GM23248 (cell line): ENCODE results near the gene AOX1. TPM values are rescaled to one million over a fixed set of nuclear protein-coding genes. Genes with fewer than 3 reads are reported as not detected.

Source experiments
- DNase-seq: peaks from one replicate; pipeline ENCODE4 v3.0.0-alpha.2; 2015
- H2AFZ ChIP-seq: fragments of 200-600 bp; sonication (generic); 2 replicates; pipeline ENCODE4 v1.6.1; 2016; ENCODE audit warnings: antibody characterized with exemption
- H3F3A ChIP-seq: fragments of 200-600 bp; sonication (generic); 2 replicates; pipeline ENCODE4 v1.6.1; 2016; ENCODE audit warnings: mild to moderate bottlenecking, antibody characterized with exemption, mixed run types; ENCODE audit not compliant: insufficient read depth
- H3K27ac ChIP-seq: fragments of 200-600 bp; sonication (generic); 2 replicates; pipeline ENCODE4 v1.5.1; 2016; ENCODE audit warnings: mild to moderate bottlenecking
- H3K27me3 ChIP-seq: fragments of 200-600 bp; sonication (generic); replicated peaks from 2 replicates; pipeline ENCODE4 v1.6.1; 2016; ENCODE audit warnings: mild to moderate bottlenecking; ENCODE audit not compliant: insufficient read depth
- H3K36me3 ChIP-seq: fragments of 200-600 bp; sonication (generic); 2 replicates; pipeline ENCODE4 v1.6.1; 2016; ENCODE audit warnings: low read depth, mild to moderate bottlenecking
- H3K4me1 ChIP-seq: fragments of 200-600 bp; sonication (generic); 2 replicates; pipeline ENCODE4 v1.6.1; 2016; ENCODE audit warnings: mild to moderate bottlenecking; ENCODE audit not compliant: insufficient read depth
- H3K4me2 ChIP-seq: fragments of 200-600 bp; sonication (generic); one replicate; pipeline ENCODE4 v1.6.1; 2016; ENCODE audit warnings: mild to moderate bottlenecking; ENCODE audit not compliant: unreplicated experiment
- H3K4me3 ChIP-seq: fragments of 200-600 bp; sonication (generic); 2 replicates; pipeline ENCODE4 v1.5.1; 2016; ENCODE audit warnings: mild to moderate bottlenecking
- H3K79me2 ChIP-seq: fragments of 200-600 bp; sonication (generic); 2 replicates; pipeline ENCODE4 v1.6.1; 2016; ENCODE audit warnings: mild to moderate bottlenecking; ENCODE audit not compliant: insufficient read depth
- H3K9ac ChIP-seq: fragments of 200-600 bp; sonication (generic); 2 replicates; pipeline ENCODE4 v1.6.1; 2016; ENCODE audit warnings: mild to moderate bottlenecking
- H3K9me2 ChIP-seq: fragments of 200-600 bp; sonication (generic); 2 replicates; pipeline ENCODE4 v1.6.1; 2016; ENCODE audit warnings: mixed run types, mild to moderate bottlenecking, moderate library complexity; ENCODE audit not compliant: insufficient read depth
- H3K9me3 ChIP-seq: fragments of 200-600 bp; sonication (generic); one replicate; pipeline ENCODE4 v1.6.1; 2017; ENCODE audit warnings: low read depth
- H4K20me1 ChIP-seq: fragments of 200-600 bp; sonication (generic); 2 replicates; pipeline ENCODE4 v1.6.0; 2016; ENCODE audit not compliant: insufficient read depth
- EZH2 ChIP-seq: fragments of 200-600 bp; sonication (generic); IDR thresholded peaks from 2 replicates; pipeline ENCODE4 v1.6.1; 2018; ENCODE audit warnings: antibody characterized with exemption, mild to moderate bottlenecking; ENCODE audit not compliant: insufficient read depth, poor library complexity, severe bottlenecking
- EZH2phosphoT487 ChIP-seq: fragments of 200-600 bp; sonication (generic); IDR thresholded peaks from 2 replicates; pipeline ENCODE4 v1.6.1; 2018; ENCODE audit warnings: antibody characterized with exemption, moderate library complexity, mild to moderate bottlenecking, low read depth; ENCODE audit not compliant: insufficient read depth
- WGBS, 2 experiments: methylation state at CpG; one replicate each; pipeline ENCODE4 v1.1.6; 2015 to 2017; ENCODE audit warnings: low lambda C conversion rate in 2 of 2, low coverage in 1 of 2; ENCODE audit errors: missing lambda C conversion rate in 2 of 2; 5-methylcytosine and 5-hydroxymethylcytosine counted together
- in situ Hi-C: fragments of 300-500 bp; cut with MboI; formaldehyde crosslinking; loops from 2 replicates; pipeline ENCODE4 v1.15.0; 2020
- polyA plus RNA-seq: library from polyadenylated mRNA; unstranded; fragments of >200 nt; fragmentation: Nextera tagmentation; extraction: Ambion mirVana; gene quantifications from 2 replicates; pipeline ENCODE4 v1.2.1, GENCODE V29; 2016
- total RNA-seq: library from RNA; depleted of rRNA; stranded (reverse); fragments of >200 nt; shearing (Covaris generic); gene quantifications from 2 replicates; pipeline ENCODE4 v1.2.3, GENCODE V29; 2014

The AOX1 gene
- total and polyA plus RNA-seq, 2 experiments from 2014 or later = 18.9 to 46.0 TPM

GRCh38 chr2:200585340-200585729, 479 bp upstream of the AOX1 start:
- Histone ChIP-seq H3K36me3 (no peaks in the 10 kb centered on the region), H3K9ac (peak overlapping the region; percentile 65), H3K4me1 (peaks cover 14% of the 10 kb centered on the region; the same call in 1 of the 2 replicates), H3K4me2 (peak overlapping the region; percentile 82), H4K20me1 (no peaks in the 10 kb centered on the region), H3F3A (peaks cover 22% of the 10 kb centered on the region; the same call in 1 of the 2 replicates), H3K4me3 (peak overlapping the region; percentile 75), H3K9me3 (no peaks in the 10 kb centered on the region), H3K79me2 (no peaks in the 10 kb centered on the region), H2AFZ (peak overlapping the region; percentile 89), H3K27ac (no peak overlapping the region), H3K9me2 (no peaks in the 10 kb centered on the region), H3K27me3 (no peaks in the 10 kb centered on the region)
- 0 to 3% methylated on average over 2 of the region's 2 CpGs for WGBS, 2 experiments
- TF ChIP-seq EZH2 (no peak), EZH2phosphoT487 (no peak)
- no peak for DNase-seq
- in situ Hi-C loops = no loop called here

- no peaks in the 10 kb centered on the region for H4K20me1 ChIP-seq
- peak overlapping the region; percentile 89 for H2AFZ ChIP-seq
- DNase-seq = no peak
- H3K9me2 ChIP-seq = no peaks in the 10 kb centered on the region
- peak overlapping the region; percentile 75 for H3K4me3 ChIP-seq
- TF ChIP-seq EZH2 (no peak), EZH2phosphoT487 (no peak)
- H3F3A ChIP-seq = peaks cover 22% of the 10 kb centered on the region; the same call in 1 of the 2 replicates
- 23 to 24% methylated on average over 9 of the region's 9 CpGs for WGBS, 2 experiments
- in situ Hi-C loops = no loop called here
- no peaks in the 10 kb centered on the region for H3K9me3 ChIP-seq
- peak overlapping the region; percentile 82 for H3K4me2 ChIP-seq
- H3K79me2 ChIP-seq = no peaks in the 10 kb centered on the region
- H3K27ac ChIP-seq = no peak overlapping the region
- H3K27me3 ChIP-seq = no peaks in the 10 kb centered on the region
- no peaks in the 10 kb centered on the region for H3K36me3 ChIP-seq
- peak overlapping the region; percentile 65 for H3K9ac ChIP-seq
- peaks cover 16% of the 10 kb centered on the region; the same call in 1 of the 2 replicates for H3K4me1 ChIP-seq
Observed at GRCh38 chr2:200586644-200586975, 796 bp downstream of the AOX1 start.

GRCh38 chr2:200587007-200587616, 1.3 kb downstream of the AOX1 start:
- TF ChIP-seq EZH2phosphoT487 = no peak
- TF ChIP-seq EZH2 = no peak

GRCh38 chr2:200588076-200588678, 2.4 kb downstream of the AOX1 start:
- no peak overlapping the region for H3K9ac ChIP-seq
- H3K4me3 ChIP-seq = no peak overlapping the region
- no peak overlapping the region for H2AFZ ChIP-seq
- no peaks in the 10 kb centered on the region for H3K36me3 ChIP-seq
- H3K27ac ChIP-seq = no peak overlapping the region
- H3K9me3 ChIP-seq = no peaks in the 10 kb centered on the region
- DNase-seq = no peak
- no peaks in the 10 kb centered on the region for H4K20me1 ChIP-seq
- peaks cover 22% of the 10 kb centered on the region; the same call in 1 of the 2 replicates for H3F3A ChIP-seq
- no peaks in the 10 kb centered on the region for H3K9me2 ChIP-seq
- no peaks in the 10 kb centered on the region for H3K27me3 ChIP-seq
- H3K4me1 ChIP-seq = peaks cover 16% of the 10 kb centered on the region; the same call in 1 of the 2 replicates
- H3K79me2 ChIP-seq = no peaks in the 10 kb centered on the region
- H3K4me2 ChIP-seq = no peak overlapping the region
- TF ChIP-seq EZH2phosphoT487 (no peak), EZH2 (no peak)
- WGBS, 2 experiments = 64 to 74% methylated on average over 4 of the region's 4 CpGs
- in situ Hi-C loops = no loop called here

More at GRCh38 chr2:200587007-200587616, 1.3 kb downstream of the AOX1 start:
- H4K20me1 ChIP-seq = no peaks in the 10 kb centered on the region
- peaks cover 22% of the 10 kb centered on the region; the same call in 1 of the 2 replicates for H3F3A ChIP-seq
- no peak overlapping the region; the same call in 1 of the 2 replicates for H3K4me3 ChIP-seq
- peaks cover 16% of the 10 kb centered on the region; the same call in 1 of the 2 replicates for H3K4me1 ChIP-seq
- no peaks in the 10 kb centered on the region for H3K27me3 ChIP-seq
- H3K79me2 ChIP-seq = no peaks in the 10 kb centered on the region
- H3K36me3 ChIP-seq = no peaks in the 10 kb centered on the region
- WGBS, 2 experiments = 54 to 63% methylated on average over 9 of the region's 9 CpGs
- H3K27ac ChIP-seq = no peak overlapping the region
- in situ Hi-C loops = no loop called here
- no peaks in the 10 kb centered on the region for H3K9me3 ChIP-seq
- H3K9ac ChIP-seq = no peak overlapping the region
- no peak overlapping the region for H2AFZ ChIP-seq
- no peak overlapping the region for H3K4me2 ChIP-seq
- no peak for DNase-seq
- no peaks in the 10 kb centered on the region for H3K9me2 ChIP-seq
